WERI-Rb-1 (cell line): ENCODE results near the gene TAF3.

Experiments used
- DNase-seq: peaks from one replicate; pipeline ENCODE4 v3.0.0-alpha.2; 2020
- H3K27ac ChIP-seq: fragments of 250-450 bp; sonication (Bioruptor Pico); 2 replicates; pipeline ENCODE4 v1.5.1; 2020; ENCODE audit warnings: mild to moderate bottlenecking, moderate library complexity
- H3K27me3 ChIP-seq: fragments of 250-450 bp; sonication (Bioruptor Pico); 2 replicates; pipeline ENCODE4 v1.5.1; 2021; ENCODE audit warnings: mild to moderate bottlenecking, low read depth, moderate library complexity; ENCODE audit not compliant: insufficient read depth, severe bottlenecking
- H3K36me3 ChIP-seq: fragments of 250-450 bp; sonication (Bioruptor Pico); 2 replicates; pipeline ENCODE4 v1.5.1; 2020; ENCODE audit warnings: mild to moderate bottlenecking, moderate library complexity
- H3K4me3 ChIP-seq: 2 replicates; pipeline ENCODE4 v1.5.1; 2011; ENCODE audit warnings: low read depth, mild to moderate bottlenecking, control low read depth, low read length
- H3K9me3 ChIP-seq: fragments of 250-450 bp; sonication (Bioruptor Pico); 2 replicates; pipeline ENCODE4 v1.5.1; 2021; ENCODE audit warnings: mild to moderate bottlenecking, moderate library complexity; ENCODE audit not compliant: severe bottlenecking
- CTCF ChIP-seq: IDR thresholded peaks from 2 replicates; pipeline ENCODE4 v1.5.1; 2011; ENCODE audit warnings: low read depth, mild to moderate bottlenecking, control low read depth, inconsistent platforms, low read length

The TAF3 gene

DNA sequence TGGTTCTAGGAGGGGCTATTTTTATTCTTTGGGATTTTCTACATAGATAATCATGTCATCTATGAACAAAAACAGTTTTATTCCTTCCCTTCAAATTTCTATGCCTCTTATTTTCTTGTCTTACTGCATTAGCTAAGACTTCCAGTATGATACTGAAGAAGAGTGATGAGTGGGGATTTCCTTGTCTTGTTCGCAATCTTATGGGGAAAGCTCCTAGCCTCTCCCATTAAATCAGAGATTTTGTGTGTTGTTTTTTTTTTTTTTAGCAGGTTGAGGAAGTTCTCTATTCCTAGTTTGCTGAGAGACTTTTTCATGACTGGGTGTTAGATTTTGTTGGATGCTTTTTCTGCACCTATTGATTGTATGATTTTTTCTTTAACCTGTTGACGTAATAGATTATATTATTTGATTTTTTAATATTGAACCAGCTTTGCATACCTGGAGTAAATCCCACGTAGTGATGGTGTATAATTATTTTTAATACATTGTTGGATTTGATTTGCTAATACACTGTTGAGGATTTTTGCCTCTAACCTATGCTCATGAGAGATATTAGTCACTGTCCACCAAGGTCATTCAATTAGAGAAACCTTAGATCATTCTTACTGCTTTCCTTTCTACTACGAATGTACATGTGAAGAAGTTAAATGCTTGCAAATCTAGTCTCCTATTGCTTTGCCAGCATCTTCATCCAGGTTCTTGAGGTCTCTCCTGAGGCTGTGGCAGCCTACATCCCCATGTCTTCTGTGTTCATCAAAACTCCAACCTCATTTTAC lies 23.9 kb upstream of the TAF3 start:
- no peak for TF ChIP-seq CTCF
- H3K27ac ChIP-seq, result no peak overlapping the region
- no peak for DNase-seq
- H3K4me3 ChIP-seq, result no peak overlapping the region
- H3K27me3 ChIP-seq, result no peaks in the 10 kb centered on the region
- H3K9me3 ChIP-seq, result no peaks in the 10 kb centered on the region
- H3K36me3 ChIP-seq, result peaks cover 16% of the 10 kb centered on the region; the same call in 1 of the 2 replicates

DNA sequence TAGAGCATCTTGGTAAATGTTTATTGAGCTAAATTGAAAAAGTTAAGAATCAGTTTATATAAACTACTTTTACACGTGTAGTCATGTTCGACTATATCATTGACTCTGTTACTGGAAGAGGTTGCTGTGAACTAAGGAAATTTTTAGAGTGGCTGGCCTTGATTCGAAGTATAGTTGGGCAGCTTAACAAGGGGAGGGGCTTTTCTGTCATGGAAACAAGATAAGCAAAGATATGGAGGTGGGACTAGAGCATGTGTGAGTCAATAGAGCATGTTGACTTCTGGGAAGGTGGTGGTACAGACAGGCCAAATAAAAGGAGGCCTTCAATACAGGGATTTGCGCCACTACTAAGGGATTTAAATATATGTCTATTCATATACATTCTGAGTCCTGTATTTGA lies 22.7 kb upstream of the TAF3 start:
- Histone ChIP-seq H3K9me3 (no peaks in the 10 kb centered on the region), H3K36me3 (peaks cover 20% of the 10 kb centered on the region), H3K4me3 (no peak overlapping the region), H3K27ac (no peak overlapping the region), H3K27me3 (no peaks in the 10 kb centered on the region)
- no peak for DNase-seq
- TF ChIP-seq CTCF, result no peak

- no peak for DNase-seq
- no peak overlapping the region for H3K27ac ChIP-seq
- peaks cover 18% of the 10 kb centered on the region for H3K36me3 ChIP-seq
- no peak for TF ChIP-seq CTCF
- no peaks in the 10 kb centered on the region for H3K27me3 ChIP-seq
- no peak overlapping the region for H3K4me3 ChIP-seq
- no peaks in the 10 kb centered on the region for H3K9me3 ChIP-seq
These were observed 20.7 kb upstream of the TAF3 start for GRCh38 chr10:7797582-7797981.

GRCh38 chr10:7802606-7803005 lies 15.7 kb upstream of the TAF3 start:
- DNase-seq, result no peak
- H3K4me3 ChIP-seq, result no peak overlapping the region
- TF ChIP-seq CTCF, result no peak
- no peaks in the 10 kb centered on the region for H3K9me3 ChIP-seq
- H3K27ac ChIP-seq, result no peak overlapping the region
- no peaks in the 10 kb centered on the region for H3K27me3 ChIP-seq
- peaks cover 22% of the 10 kb centered on the region for H3K36me3 ChIP-seq

DNA sequence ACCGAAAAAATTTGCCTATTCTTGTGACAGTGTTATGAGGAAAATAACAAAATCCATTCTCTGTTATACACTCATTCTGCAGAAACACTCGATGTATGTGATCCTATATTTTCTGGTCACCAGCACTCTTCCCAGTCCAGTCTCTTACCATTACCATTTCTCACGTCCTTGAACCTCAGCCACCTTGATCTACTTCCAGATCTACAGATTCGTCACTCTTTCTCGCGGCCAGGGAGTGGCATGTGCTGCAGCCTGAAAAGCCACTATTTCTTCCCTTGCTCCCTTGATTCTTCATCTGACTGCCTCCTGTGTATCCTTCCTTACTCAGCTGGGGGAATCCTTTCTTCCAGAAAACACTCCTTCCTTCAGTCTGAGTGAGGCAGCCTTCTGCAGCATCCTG lies 14.1 kb upstream of the TAF3 start:
- Histone ChIP-seq H3K4me3 (no peak overlapping the region), H3K27me3 (no peaks in the 10 kb centered on the region), H3K9me3 (no peaks in the 10 kb centered on the region), H3K36me3 (peaks cover 18% of the 10 kb centered on the region), H3K27ac (no peak overlapping the region)
- no peak for TF ChIP-seq CTCF
- DNase-seq, result no peak

- no peaks in the 10 kb centered on the region for H3K9me3 ChIP-seq
- no peak for TF ChIP-seq CTCF
- no peak for DNase-seq
- peaks cover 15% of the 10 kb centered on the region for H3K36me3 ChIP-seq
- no peak overlapping the region for H3K27ac ChIP-seq
- no peak overlapping the region for H3K4me3 ChIP-seq
- no peaks in the 10 kb centered on the region for H3K27me3 ChIP-seq
These were observed 13.6 kb upstream of the TAF3 start for GRCh38 chr10:7804741-7805140.
